GM12878 (cell line): ENCODE data around the gene FGFR1OP2. TPM values are rescaled to one million over a fixed set of nuclear protein-coding genes. Genes with fewer than 3 reads are reported as not detected.

Experiments used
- ATAC-seq: fragments of 200-7000 bp; cut with Tn5 transposase; 3 replicates; pipeline ENCODE4 v1.9.1; 2020; ENCODE audit warnings: mild to moderate bottlenecking, moderate library complexity
- BruUV-seq: library from RNA; stranded (reverse); fragments of 400-500 nt; replicated peaks from 2 replicates; lab custom pipeline; 2021; lab: Mats Ljungman, UMichigan
- CTCF ChIA-PET: fragments of 300-600 bp; sonication (Branson Sonifier 250); formaldehyde crosslinking; extraction: SDS; loops from one replicate; lab custom pipeline; 2021; ENCODE audit warnings: inconsistent platforms; lab: Yijun Ruan, JAX
- POLR2A ChIA-PET: fragments of 350-600 bp; formaldehyde crosslinking; extraction: SDS; loops from one replicate; lab custom pipeline; 2021; ENCODE audit warnings: inconsistent platforms; lab: Charles Lee
- RAD21 ChIA-PET: fragments of 300-600 bp; sonication (Branson Sonifier 250); formaldehyde crosslinking; loops from one replicate; lab custom pipeline; 2023; ENCODE audit warnings: antibody characterized with exemption; ENCODE audit not compliant: unreplicated experiment; lab: Charles Lee
- SMC1A ChIA-PET: fragments of 300-600 bp; sonication (Branson Sonifier 250); formaldehyde crosslinking; loops from one replicate; lab custom pipeline; 2023; ENCODE audit not compliant: unreplicated experiment, uncharacterized antibody; lab: Charles Lee
- DNase-seq: peaks from one replicate; pipeline ENCODE4 v3.0.0-alpha.2; 2011; ENCODE audit warnings: low read depth, low spot score
- FAIRE-seq: peaks from 3 replicates; lab custom pipeline; 2011; peaks lifted over from hg19 to GRCh38; lab: Jason Lieb, UNC
- H2AFZ ChIP-seq: 2 replicates; pipeline ENCODE4 v1.6.0; 2011; ENCODE audit warnings: low read depth, low read length, control low read depth; ENCODE audit not compliant: control insufficient read depth
- H3K27ac ChIP-seq: 2 replicates; pipeline ENCODE4 v1.5.1; 2011; ENCODE audit warnings: control low read depth; ENCODE audit not compliant: control insufficient read depth, insufficient read depth
- H3K27me3 ChIP-seq, 2 experiments: replicated peaks in 1 of 2; 2 replicates each; pipeline versions ENCODE4 v1.6.0 to v1.6.1; 2011; ENCODE audit warnings: low read length in 1 of 2; ENCODE audit not compliant: control insufficient read depth in 2 of 2, insufficient read depth in 2 of 2
- H3K36me3 ChIP-seq, 2 experiments: 2 replicates each; pipeline ENCODE4 v1.5.1; 2011; ENCODE audit warnings: low read length in 1 of 2; ENCODE audit not compliant: control insufficient read depth in 2 of 2, insufficient read depth in 2 of 2
- H3K4me1 ChIP-seq: 2 replicates; pipeline ENCODE4 v1.6.1; 2011; ENCODE audit warnings: mild to moderate bottlenecking, low read length, moderate library complexity, mixed read lengths; ENCODE audit not compliant: control insufficient read depth, insufficient read depth
- H3K4me2 ChIP-seq: 2 replicates; pipeline ENCODE4 v1.6.0; 2011; ENCODE audit warnings: control low read depth; ENCODE audit not compliant: control insufficient read depth, insufficient read depth
- H3K4me3 ChIP-seq: fragments of 200-600 bp; sonication (generic); 2 replicates; pipeline ENCODE4 v1.5.1; 2016
- H3K79me2 ChIP-seq: 2 replicates; pipeline ENCODE4 v1.6.0; 2011; ENCODE audit warnings: low read length; ENCODE audit not compliant: control insufficient read depth, insufficient read depth
- H3K9ac ChIP-seq: 2 replicates; pipeline ENCODE4 v1.8.0; 2011; ENCODE audit warnings: low read length, control low read depth, mixed read lengths; ENCODE audit not compliant: control insufficient read depth, insufficient read depth
- H3K9me3 ChIP-seq: replicated peaks from 3 replicates; pipeline ENCODE4 v1.5.1; 2011; ENCODE audit warnings: mild to moderate bottlenecking, low read length; ENCODE audit not compliant: control insufficient read depth, insufficient read depth
- H4K20me1 ChIP-seq: 2 replicates; pipeline ENCODE4 v1.6.0; 2011; ENCODE audit not compliant: control insufficient read depth, insufficient read depth
- BACH1 ChIP-seq: fragments of 450-650 bp; IDR thresholded peaks from 2 replicates; pipeline ENCODE4 v1.6.1; 2017; ENCODE audit warnings: mild to moderate bottlenecking, borderline replicate concordance
- BMI1 ChIP-seq: fragments of 450-650 bp; IDR thresholded peaks from 2 replicates; pipeline ENCODE4 v1.6.1; 2016; ENCODE audit warnings: mild to moderate bottlenecking, moderate library complexity, borderline replicate concordance
- IRF4 ChIP-seq: IDR thresholded peaks from 2 replicates; pipeline ENCODE4 v1.6.1; 2011; ENCODE audit warnings: low read depth, low read length
- KLF5 ChIP-seq: fragments of 450-650 bp; IDR thresholded peaks from 2 replicates; pipeline ENCODE4 v1.6.1; 2014; ENCODE audit warnings: mild to moderate bottlenecking; ENCODE audit not compliant: partially characterized antibody
- MTA3 ChIP-seq: IDR thresholded peaks from 2 replicates; pipeline ENCODE4 v1.6.1; 2012; ENCODE audit warnings: low read length, inconsistent platforms, borderline replicate concordance
- NFYA ChIP-seq: IDR thresholded peaks from 2 replicates; pipeline ENCODE4 v1.6.1; 2011; ENCODE audit warnings: low read depth, mild to moderate bottlenecking, low read length, improper control_type of control experiment, borderline replicate concordance
- SRF ChIP-seq, 2 experiments: IDR thresholded peaks; 2 replicates each; pipeline ENCODE4 v1.6.1; 2011; ENCODE audit warnings: low read depth in 2 of 2, low read length in 2 of 2, mild to moderate bottlenecking in 1 of 2, moderate library complexity in 1 of 2
- USF1 ChIP-seq: IDR thresholded peaks from 2 replicates; pipeline ENCODE4 v1.6.1; 2011; ENCODE audit warnings: borderline replicate concordance, low read depth, mild to moderate bottlenecking, moderate library complexity, mixed read lengths, low read length; ENCODE audit not compliant: insufficient read depth; ENCODE audit errors: extremely low read length
- WGBS: methylation state at CpG from one replicate; pipeline ENCODE4 v1.1.6; 2016; ENCODE audit warnings: low lambda C conversion rate; ENCODE audit not compliant: insufficient replicate concordance, insufficient coverage; ENCODE audit errors: missing lambda C conversion rate; 5-methylcytosine and 5-hydroxymethylcytosine counted together
- in situ Hi-C: fragments of 300-500 bp; cut with MboI; formaldehyde crosslinking; loops from 9 replicates; pipeline ENCODE4 v1.14.3; 2018; ENCODE audit warnings: mixed read lengths
- intact Hi-C: fragments of 100-400 bp; cut with micrococcal nuclease; formaldehyde crosslinking; loops from one replicate; pipeline ENCODE4 v1.14.2; 2022; ENCODE audit not compliant: unreplicated experiment
- polyA plus RNA-seq, 11 experiments: library from polyadenylated mRNA; depleted of rRNA in 4 of 11; unstranded in 6 of 11; stranded (reverse) in 5 of 11; fragments of >200 nt; fragmentation: Nextera tagmentation in 4 of 11; fragmentation: Illumina TruSeq in 1 of 11; extraction: Ambion mirVana in 4 of 11; extraction: Trizol in 1 of 11; gene quantifications; 1 replicate in 1 of 11; 2 replicates in 10 of 11; pipeline versions ENCODE4 v1.2.1 to v1.2.3, GENCODE V29; 2011 to 2016; ENCODE audit warnings: inconsistent platforms in 2 of 11, missing spikeins in 2 of 11, low read depth in 1 of 11
- total RNA-seq, 4 experiments: library from RNA; depleted of rRNA in 3 of 4; stranded (reverse); fragments of >200 nt in 3 of 4; fragmentation: Illumina TruSeq in 1 of 4; extraction: Trizol in 1 of 4; gene quantifications; 2 replicates each; pipeline versions ENCODE4 v1.2.1 to v1.2.3, GENCODE V29; 2013 to 2021

Gene FGFR1OP2
- total and polyA plus RNA-seq, 10 of the 15 experiments (the other 5 are each of a cell fraction or from before 2014, with no cell fraction given) = 28.5 to 59.1 (median 38.3) TPM

DNA sequence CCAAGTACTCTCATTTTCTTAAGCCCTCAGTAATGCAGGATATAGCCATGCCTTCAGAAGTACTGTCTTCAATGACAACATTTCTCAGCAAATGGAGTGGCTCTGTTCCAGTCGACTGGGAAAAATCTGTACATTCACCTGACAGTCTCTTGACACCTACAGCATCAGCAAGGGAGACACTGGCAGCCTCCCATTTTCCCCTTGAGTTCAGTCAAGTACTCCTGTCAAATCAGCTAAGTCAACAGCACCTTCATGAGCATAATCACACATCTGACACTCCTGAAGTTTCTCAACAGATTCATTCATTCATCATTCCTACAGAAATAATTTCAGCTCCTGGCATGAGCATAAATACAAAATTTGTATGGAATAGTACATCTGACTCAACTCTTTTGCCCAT is 46.6 kb upstream of the FGFR1OP2 start:
- intact Hi-C loops = no loop called here
- ChIA-PET RAD21 (interaction anchor here (0.8 to 1.6 kb wide), 4 partner anchors 12 to 124 kb away, joined by 4 read pairs; no protein-coding TSS in a partner anchor), CTCF (interaction anchor here (0.8 to 9.8 kb wide), 6 partner anchors 13 to 163 kb away, joined by 3 to 158 read pairs (median 8); no protein-coding TSS in a partner anchor), SMC1A (interaction anchor here (0.6 to 2.5 kb wide), 8 partner anchors 35 to 699 kb away, joined by 3 to 8 read pairs (median 4); no protein-coding TSS in a partner anchor), POLR2A (interaction anchor here (0.6 kb wide), 1 partner anchor 508 kb away, joined by 3 read pairs; no protein-coding TSS in a partner anchor)
- no peak for DNase-seq
- 100% methylated on average over 1 of the region's 1 CpG for WGBS
- Histone ChIP-seq H3K9me3 (no peaks in the 10 kb centered on the region), H3K4me2 (no peak overlapping the region), H3K36me3 (no peaks in the 10 kb centered on the region), H3K4me3 (no peak overlapping the region), H3K79me2 (no peaks in the 10 kb centered on the region), H2AFZ (no peak overlapping the region), H3K4me1 (no peaks in the 10 kb centered on the region), H3K27me3 (no peaks in the 10 kb centered on the region), H4K20me1 (no peaks in the 10 kb centered on the region), H3K27ac (no peak overlapping the region), H3K9ac (no peak overlapping the region)
- TF ChIP-seq NFYA (no peak), KLF5 (no peak), MTA3 (no peak), BACH1 (no peak), IRF4 (no peak), SRF (IDR thresholded peaks at IDR 0.05; ENCODE audit: low read depth in 2 of 2, low read length in 2 of 2) (no peak), USF1 (no peak), BMI1 (no peak)
- no peak for ATAC-seq
- in situ Hi-C loops = no loop called here
- BruUV-seq = no TSS peak
- FAIRE-seq = no peak
